ENCODE data around the gene NEB. TPM values are rescaled to one million over a fixed set of nuclear protein-coding genes. Genes with fewer than 3 reads are reported as not detected.

Gene NEB
- total and polyA plus RNA-seq, 2 donors (not counting 1 experiment from before 2014, with no cell fraction given), result 3.6 to 4.6 TPM

DNA sequence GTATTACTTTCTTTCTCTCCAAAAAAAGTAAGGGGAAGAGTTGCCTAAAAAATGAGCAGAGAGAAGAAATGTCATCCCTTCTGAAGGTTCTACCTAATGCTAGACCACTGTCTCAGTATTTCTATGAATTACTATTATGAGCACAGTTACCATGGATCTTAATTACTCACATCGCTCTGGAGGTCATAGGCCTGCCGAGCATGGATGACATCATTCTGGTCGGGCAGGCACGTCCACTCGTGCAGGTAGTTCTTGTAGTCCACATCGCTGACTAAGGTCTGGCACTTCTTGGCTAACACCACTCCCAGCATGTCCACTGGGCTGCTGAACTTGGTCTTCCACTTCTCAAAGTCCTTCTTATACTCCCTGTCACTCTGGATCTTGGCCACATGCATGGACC, 106.9 kb downstream of the NEB start:
- ChIA-PET CTCF (interaction anchor here (1.7 kb wide), 1 partner anchor 10 kb away, joined by 4 read pairs; no protein-coding TSS in a partner anchor), POLR2A (no interaction called here)
- Histone ChIP-seq H3K4me3 (ENCODE audit: control extremely low read depth in 1 of 5, extremely low read depth in 1 of 5, insufficient read depth in 1 of 5, low read depth in 2 of 5, low read length in 4 of 5) (no peak overlapping the region), H3K4me2 (replicated peaks; ENCODE audit: low read depth, low read length, poor library complexity, severe bottlenecking) (no peak overlapping the region), H3K36me3 (replicated peaks in 1 of 2; ENCODE audit: control extremely low read depth in 1 of 2, control insufficient read depth in 1 of 2, extremely low read depth in 1 of 2, insufficient read depth in 2 of 2, low read length in 1 of 2) (no peaks in the 10 kb centered on the region), H3K27ac (ENCODE audit: low read length in 2 of 2) (no peak overlapping the region), H3K79me2 (ENCODE audit: control insufficient read depth, insufficient read depth, low read length) (no peaks in the 10 kb centered on the region), H3K9me3 (ENCODE audit: control extremely low read depth in 1 of 3, control insufficient read depth in 2 of 3, insufficient read depth in 1 of 3, low read length in 2 of 3) (no peaks in the 10 kb centered on the region), H3K9ac (ENCODE audit: low read length) (no peak overlapping the region), H3K27me3 (replicated peaks in 1 of 4; ENCODE audit: control extremely low read depth in 1 of 4, control insufficient read depth in 3 of 4, insufficient read depth in 4 of 4, low read length in 3 of 4) (no peaks in the 10 kb centered on the region), H2AFZ (ENCODE audit: insufficient read depth, low read depth, low read length, poor library complexity, severe bottlenecking) (no peak overlapping the region), H3K4me1 (ENCODE audit: control insufficient read depth in 2 of 2, insufficient read depth in 2 of 2, low read length in 2 of 2) (no peaks in the 10 kb centered on the region), H4K20me1 (ENCODE audit: control insufficient read depth, insufficient read depth, low read length, poor library complexity, severe bottlenecking) (no peaks in the 10 kb centered on the region)
- DNase-seq, result no peak
- Mint-ChIP-seq H3K4me1 (no peaks in the 10 kb centered on the region), H3K4me3 (no peak overlapping the region), H3K27ac (no peak overlapping the region), H3K27me3 (no peaks in the 10 kb centered on the region), H3K9me3 (ENCODE audit: insufficient read depth) (no peaks in the 10 kb centered on the region)
- TF ChIP-seq, protein P1, sequence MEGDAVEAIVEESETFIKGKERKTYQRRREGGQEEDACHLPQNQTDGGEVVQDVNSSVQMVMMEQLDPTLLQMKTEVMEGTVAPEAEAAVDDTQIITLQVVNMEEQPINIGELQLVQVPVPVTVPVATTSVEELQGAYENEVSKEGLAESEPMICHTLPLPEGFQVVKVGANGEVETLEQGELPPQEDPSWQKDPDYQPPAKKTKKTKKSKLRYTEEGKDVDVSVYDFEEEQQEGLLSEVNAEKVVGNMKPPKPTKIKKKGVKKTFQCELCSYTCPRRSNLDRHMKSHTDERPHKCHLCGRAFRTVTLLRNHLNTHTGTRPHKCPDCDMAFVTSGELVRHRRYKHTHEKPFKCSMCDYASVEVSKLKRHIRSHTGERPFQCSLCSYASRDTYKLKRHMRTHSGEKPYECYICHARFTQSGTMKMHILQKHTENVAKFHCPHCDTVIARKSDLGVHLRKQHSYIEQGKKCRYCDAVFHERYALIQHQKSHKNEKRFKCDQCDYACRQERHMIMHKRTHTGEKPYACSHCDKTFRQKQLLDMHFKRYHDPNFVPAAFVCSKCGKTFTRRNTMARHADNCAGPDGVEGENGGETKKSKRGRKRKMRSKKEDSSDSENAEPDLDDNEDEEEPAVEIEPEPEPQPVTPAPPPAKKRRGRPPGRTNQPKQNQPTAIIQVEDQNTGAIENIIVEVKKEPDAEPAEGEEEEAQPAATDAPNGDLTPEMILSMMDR (IDR thresholded peaks at IDR 0.05), result no peak
- no peak for TF ChIP-seq EZH2 (IDR thresholded peaks at IDR 0.05; ENCODE audit: borderline replicate concordance, insufficient read depth, low read depth, low read length, poor library complexity, severe bottlenecking)
- ATAC-seq (ENCODE audit: low read depth), result no peak
- intact Hi-C loops (cut with micrococcal nuclease), result no loop called here
- 97% methylated on average over 6 of the region's 6 CpGs for WGBS (ENCODE audit: insufficient coverage)

DNA sequence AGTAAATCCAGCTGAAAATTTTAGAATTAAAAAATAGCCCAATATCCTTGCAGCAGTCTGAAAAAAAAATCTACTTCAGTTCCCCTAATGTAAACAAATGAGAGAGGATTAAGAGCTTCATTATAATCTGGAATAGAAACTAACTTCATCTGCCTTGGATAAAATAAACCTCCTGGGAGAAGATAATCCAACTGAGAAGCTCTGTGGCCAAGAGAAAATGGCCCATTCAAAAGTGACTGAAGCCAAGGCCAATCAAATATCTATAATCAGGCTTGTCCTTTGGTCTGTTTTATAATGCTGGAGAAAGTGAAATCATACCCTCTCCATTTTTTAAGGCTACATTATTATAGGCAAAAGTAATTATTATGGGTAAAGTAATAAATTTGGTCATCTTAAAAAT, 110.0 kb downstream of the NEB start:
- no peak overlapping the region for H3K27ac Mint-ChIP-seq
- H3K9ac ChIP-seq (ENCODE audit: low read length), result no peak overlapping the region
- no peaks in the 10 kb centered on the region for H3K27me3 ChIP-seq (replicated peaks in 1 of 4; ENCODE audit: control extremely low read depth in 1 of 4, control insufficient read depth in 3 of 4, insufficient read depth in 4 of 4, low read length in 3 of 4)
- intact Hi-C loops (cut with micrococcal nuclease), result no loop called here
- H4K20me1 ChIP-seq (ENCODE audit: control insufficient read depth, insufficient read depth, low read length, poor library complexity, severe bottlenecking), result no peaks in the 10 kb centered on the region
- H3K9me3 Mint-ChIP-seq (ENCODE audit: insufficient read depth), result no peaks in the 10 kb centered on the region
- no peaks in the 10 kb centered on the region for H3K79me2 ChIP-seq (ENCODE audit: control insufficient read depth, insufficient read depth, low read length)
- DNase-seq, result no peak
- no peaks in the 10 kb centered on the region for H3K9me3 ChIP-seq (ENCODE audit: control extremely low read depth in 1 of 3, control insufficient read depth in 2 of 3, insufficient read depth in 1 of 3, low read length in 2 of 3)
- ChIA-PET CTCF (interaction anchor here (0.7 to 1.0 kb wide), 2 partner anchors 57 to 183 kb away, joined by 3 read pairs; no protein-coding TSS in a partner anchor), POLR2A (no interaction called here)
- no peaks in the 10 kb centered on the region for H3K4me1 Mint-ChIP-seq
- no peaks in the 10 kb centered on the region for H3K4me1 ChIP-seq (ENCODE audit: control insufficient read depth in 2 of 2, insufficient read depth in 2 of 2, low read length in 2 of 2)
- no peak for TF ChIP-seq EZH2 (IDR thresholded peaks at IDR 0.05; ENCODE audit: borderline replicate concordance, insufficient read depth, low read depth, low read length, poor library complexity, severe bottlenecking)
- TF ChIP-seq, protein P1 (IDR thresholded peaks at IDR 0.05), result no peak
- no peak overlapping the region for H3K4me2 ChIP-seq (replicated peaks; ENCODE audit: low read depth, low read length, poor library complexity, severe bottlenecking)
- no peak overlapping the region for H2AFZ ChIP-seq (ENCODE audit: insufficient read depth, low read depth, low read length, poor library complexity, severe bottlenecking)
- no peak overlapping the region for H3K4me3 ChIP-seq (ENCODE audit: control extremely low read depth in 1 of 5, extremely low read depth in 1 of 5, insufficient read depth in 1 of 5, low read depth in 2 of 5, low read length in 4 of 5)
- no peak overlapping the region for H3K4me3 Mint-ChIP-seq
- no peaks in the 10 kb centered on the region for H3K36me3 ChIP-seq (replicated peaks in 1 of 2; ENCODE audit: control extremely low read depth in 1 of 2, control insufficient read depth in 1 of 2, extremely low read depth in 1 of 2, insufficient read depth in 2 of 2, low read length in 1 of 2)
- no peaks in the 10 kb centered on the region for H3K27me3 Mint-ChIP-seq
- ATAC-seq (ENCODE audit: low read depth), result no peak
- no peak overlapping the region for H3K27ac ChIP-seq (ENCODE audit: low read length in 2 of 2)
